Spleen (tissue), 7 donors: ENCODE data around the gene SDK1.

ENCODE experiments used
- POLR2A ChIP-seq, 3 donors: fragments of 450-650 bp; IDR thresholded peaks; one replicate each; pipeline ENCODE4 v1.5.1; 2017; ENCODE audit warnings: antibody characterized with exemption in 3 of 3, mild to moderate bottlenecking in 1 of 3
- POLR2AphosphoS5 ChIP-seq, 3 donors: sonication (generic); formaldehyde crosslinking; IDR thresholded peaks; one replicate each; pipeline ENCODE4 v1.5.1; 2017; ENCODE audit warnings: antibody characterized with exemption in 3 of 3
- TF ChIP-seq, protein P1 (sequence below), 11 experiments: fragments of 200-600 bp in 7 of 11; fragments of 450-650 bp in 4 of 11; sonication (generic) in 4 of 11; IDR thresholded peaks in 8 of 11; conservative IDR thresholded peaks in 3 of 11; 1 replicate in 7 of 11; 2 replicates in 4 of 11; pipeline versions ENCODE4 v1.4.0 to v1.8.0; 2016 to 2021; ENCODE audit warnings: antibody characterized with exemption in 11 of 11, inconsistent platforms in 4 of 11, mild to moderate bottlenecking in 1 of 11
- donor health status: DM: no; HTN: no; CAD: no; lungs with moderate emphysema.
- donor health status: DM: no; HTN: no; CAD: no.
- donor health status: DM: no; HTN: no; CAD: no.

GRCh38 chr7:4127909-4128560 is 827.0 kb downstream of the SDK1 start:
- TF ChIP-seq, protein P1, sequence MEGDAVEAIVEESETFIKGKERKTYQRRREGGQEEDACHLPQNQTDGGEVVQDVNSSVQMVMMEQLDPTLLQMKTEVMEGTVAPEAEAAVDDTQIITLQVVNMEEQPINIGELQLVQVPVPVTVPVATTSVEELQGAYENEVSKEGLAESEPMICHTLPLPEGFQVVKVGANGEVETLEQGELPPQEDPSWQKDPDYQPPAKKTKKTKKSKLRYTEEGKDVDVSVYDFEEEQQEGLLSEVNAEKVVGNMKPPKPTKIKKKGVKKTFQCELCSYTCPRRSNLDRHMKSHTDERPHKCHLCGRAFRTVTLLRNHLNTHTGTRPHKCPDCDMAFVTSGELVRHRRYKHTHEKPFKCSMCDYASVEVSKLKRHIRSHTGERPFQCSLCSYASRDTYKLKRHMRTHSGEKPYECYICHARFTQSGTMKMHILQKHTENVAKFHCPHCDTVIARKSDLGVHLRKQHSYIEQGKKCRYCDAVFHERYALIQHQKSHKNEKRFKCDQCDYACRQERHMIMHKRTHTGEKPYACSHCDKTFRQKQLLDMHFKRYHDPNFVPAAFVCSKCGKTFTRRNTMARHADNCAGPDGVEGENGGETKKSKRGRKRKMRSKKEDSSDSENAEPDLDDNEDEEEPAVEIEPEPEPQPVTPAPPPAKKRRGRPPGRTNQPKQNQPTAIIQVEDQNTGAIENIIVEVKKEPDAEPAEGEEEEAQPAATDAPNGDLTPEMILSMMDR (IDR thresholded peaks at IDR 0.05 in 8 of 11, conservative IDR thresholded peaks at IDR 0.05 in 3 of 11), result no peak
- no peak for TF ChIP-seq POLR2A (IDR thresholded peaks at IDR 0.05)
- TF ChIP-seq POLR2AphosphoS5 (IDR thresholded peaks at IDR 0.05), result no peak
